Naive B cell (primary cell): ENCODE data around the gene ZSWIM7. TPM values are rescaled to one million over a fixed set of nuclear protein-coding genes. Genes with fewer than 3 reads are reported as not detected.

Experiments used
- ATAC-seq, 2 donors: fragments of 150-1000 bp; cut with Tn5 transposase; 2 replicates each; pipeline ENCODE4 v1.10.0; 2021; ENCODE audit warnings: low read depth in 2 of 2, mild to moderate bottlenecking in 2 of 2, moderate library complexity in 2 of 2
- DNase-seq: peaks from one replicate; pipeline ENCODE4 v3.0.0; 2022
- H3K27ac Mint-ChIP-seq, 6 donors: one replicate each; pipeline ENCODE4 v1.8.0; 2020 to 2022; ENCODE audit warnings: mild to moderate bottlenecking in 6 of 6, mixed read lengths in 6 of 6, moderate library complexity in 5 of 6, inconsistent platforms in 2 of 6
- H3K27me3 Mint-ChIP-seq, 3 donors: one replicate each; pipeline ENCODE4 v1.8.0; 2021 to 2022; ENCODE audit warnings: mixed read lengths in 3 of 3, mild to moderate bottlenecking in 1 of 3
- H3K36me3 Mint-ChIP-seq, 2 donors: one replicate each; pipeline ENCODE4 v1.8.0; 2020 to 2022; ENCODE audit warnings: mixed read lengths in 2 of 2, inconsistent platforms in 1 of 2, mild to moderate bottlenecking in 1 of 2
- H3K4me1 Mint-ChIP-seq, 3 donors: one replicate each; pipeline ENCODE4 v1.8.0; 2020 to 2022; ENCODE audit warnings: mixed read lengths in 3 of 3, inconsistent platforms in 1 of 3, mild to moderate bottlenecking in 1 of 3, moderate library complexity in 1 of 3
- H3K4me3 Mint-ChIP-seq, 8 donors: one replicate each; pipeline ENCODE4 v1.8.0; 2020 to 2022; ENCODE audit warnings: mild to moderate bottlenecking in 8 of 8, mixed read lengths in 8 of 8, moderate library complexity in 8 of 8, inconsistent platforms in 2 of 8
- H3K9me3 Mint-ChIP-seq, 7 donors: one replicate each; pipeline ENCODE4 v1.8.0; 2020 to 2022; ENCODE audit warnings: mixed read lengths in 7 of 7, mild to moderate bottlenecking in 5 of 7, inconsistent platforms in 2 of 7, moderate library complexity in 1 of 7
- polyA plus RNA-seq, 6 donors: library from polyadenylated mRNA; unstranded; fragments of 300-500 nt; fragmentation: Illumina TruSeq; gene quantifications; one replicate each; pipeline ENCODE4 v1.2.3, GENCODE V29; 2021; ENCODE audit warnings: low read depth in 6 of 6

The ZSWIM7 gene
- polyA plus RNA-seq, 6 donors from 2014 or later = 55.7 to 111 (median 82.1) TPM

DNA sequence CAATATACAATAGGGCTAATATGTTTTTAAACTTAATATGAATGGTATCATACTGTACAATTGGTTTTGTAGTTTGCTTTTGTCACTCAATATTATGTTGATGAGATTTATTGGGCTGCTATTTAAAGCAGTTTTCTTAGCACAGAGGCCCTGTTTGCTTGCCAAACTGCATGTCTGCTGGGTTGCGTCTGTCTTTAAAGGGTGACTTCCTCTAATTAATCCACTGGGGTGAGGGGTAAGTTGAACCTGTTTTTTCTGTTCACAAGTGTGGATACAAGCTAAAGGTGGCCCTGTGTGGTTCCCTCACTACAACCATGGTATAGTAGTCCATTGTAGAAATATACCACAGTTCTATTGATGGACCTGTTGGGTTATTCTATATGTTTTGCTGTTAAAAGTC is 19.8 kb upstream of the ZSWIM7 start:
- Mint-ChIP-seq H3K27me3 (no peaks in the 10 kb centered on the region), H3K9me3 (no peaks in the 10 kb centered on the region), H3K4me1 (peaks cover 0 to 5% (median 4%) of the 10 kb centered on the region in 3 donors), H3K27ac (no peak overlapping the region), H3K4me3 (no peak overlapping the region), H3K36me3 (peaks cover 0 to 12% of the 10 kb centered on the region in 2 donors)
- no peak for ATAC-seq
- no peak for DNase-seq

DNA sequence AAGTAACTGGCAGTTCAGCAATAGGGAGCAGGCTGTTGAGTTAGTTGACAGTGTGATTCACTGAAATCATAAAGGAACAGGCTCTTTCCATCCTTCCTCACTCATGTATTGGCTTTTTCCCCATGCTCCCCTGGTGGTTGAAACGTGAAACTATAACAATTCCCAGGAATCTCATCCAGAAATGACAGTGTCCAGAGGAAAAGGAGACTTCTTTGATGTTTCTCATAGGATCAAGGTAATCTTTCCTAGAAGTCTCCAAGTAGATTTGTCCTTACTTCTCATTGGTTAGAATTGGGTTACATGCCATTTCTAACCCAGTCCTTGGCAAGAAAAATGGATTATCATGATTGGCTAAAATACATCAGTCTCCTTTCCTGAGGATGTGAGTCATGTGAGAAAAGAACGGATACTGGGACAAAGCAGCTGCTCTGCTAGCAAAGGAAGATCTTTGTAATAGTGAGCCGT is 14.5 kb upstream of the ZSWIM7 start:
- no peak overlapping the region for H3K27ac Mint-ChIP-seq
- H3K36me3 Mint-ChIP-seq = peaks cover 1 to 5% of the 10 kb centered on the region in 2 donors
- ATAC-seq = no peak
- no peak overlapping the region for H3K4me3 Mint-ChIP-seq
- peaks cover 0 to 4% (median 3%) of the 10 kb centered on the region in 3 donors for H3K4me1 Mint-ChIP-seq
- no peak for DNase-seq
- no peaks in the 10 kb centered on the region for H3K9me3 Mint-ChIP-seq
- no peaks in the 10 kb centered on the region for H3K27me3 Mint-ChIP-seq

DNA sequence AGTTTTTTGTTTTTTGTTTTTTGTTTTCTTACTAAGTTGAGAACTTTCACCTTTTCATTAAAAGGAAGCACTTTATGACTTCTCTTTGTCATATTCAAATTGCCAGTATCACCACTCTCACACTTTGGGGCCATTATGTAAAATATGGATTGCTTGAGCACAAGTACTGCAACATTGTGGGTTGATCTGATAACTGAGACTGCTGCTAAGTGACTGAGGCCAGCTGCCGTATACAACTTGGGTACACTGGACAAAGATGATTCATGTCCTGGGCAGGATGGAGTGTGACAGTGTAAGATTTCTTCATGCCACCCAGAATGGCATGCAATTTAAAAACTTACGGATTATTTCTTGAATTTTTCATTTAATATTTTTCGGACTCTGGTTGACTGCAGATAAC is 7.9 kb upstream of the ZSWIM7 start:
- H3K4me3 Mint-ChIP-seq = no peak overlapping the region
- H3K27ac Mint-ChIP-seq = no peak overlapping the region
- peaks cover 14 to 24% of the 10 kb centered on the region in 2 donors for H3K36me3 Mint-ChIP-seq
- no peaks in the 10 kb centered on the region for H3K9me3 Mint-ChIP-seq
- ATAC-seq (no peak), DNase-seq (no peak)
- H3K27me3 Mint-ChIP-seq = no peaks in the 10 kb centered on the region
- peaks cover 0 to 6% (median 4%) of the 10 kb centered on the region in 3 donors for H3K4me1 Mint-ChIP-seq

DNA sequence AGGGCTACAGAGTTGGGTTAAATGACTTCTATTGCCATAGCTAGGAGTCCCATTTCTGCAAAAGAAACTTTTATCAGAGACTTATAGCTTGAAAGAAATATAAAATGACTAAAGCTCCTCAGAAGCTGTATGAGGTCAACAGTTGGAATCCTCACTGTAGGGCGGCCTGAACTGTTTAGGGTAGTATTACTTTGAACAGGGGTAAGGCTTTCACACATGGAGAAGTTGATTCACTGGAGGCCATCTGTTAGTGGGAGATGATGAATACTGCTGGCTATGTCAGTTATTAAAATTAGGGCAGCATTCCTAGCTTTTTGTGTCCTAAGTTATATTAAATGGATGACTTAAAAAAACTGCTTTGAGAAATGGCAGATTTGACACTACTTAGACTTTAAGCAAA is 6.1 kb upstream of the ZSWIM7 start:
- Mint-ChIP-seq H3K9me3 (no peaks in the 10 kb centered on the region), H3K27me3 (no peaks in the 10 kb centered on the region), H3K4me1 (peaks cover 16 to 22% (median 18%) of the 10 kb centered on the region in 3 donors), H3K27ac (no peak overlapping the region), H3K36me3 (peaks cover 19 to 34% of the 10 kb centered on the region in 2 donors), H3K4me3 (no peak overlapping the region)
- ATAC-seq (no peak), DNase-seq (no peak)

DNA sequence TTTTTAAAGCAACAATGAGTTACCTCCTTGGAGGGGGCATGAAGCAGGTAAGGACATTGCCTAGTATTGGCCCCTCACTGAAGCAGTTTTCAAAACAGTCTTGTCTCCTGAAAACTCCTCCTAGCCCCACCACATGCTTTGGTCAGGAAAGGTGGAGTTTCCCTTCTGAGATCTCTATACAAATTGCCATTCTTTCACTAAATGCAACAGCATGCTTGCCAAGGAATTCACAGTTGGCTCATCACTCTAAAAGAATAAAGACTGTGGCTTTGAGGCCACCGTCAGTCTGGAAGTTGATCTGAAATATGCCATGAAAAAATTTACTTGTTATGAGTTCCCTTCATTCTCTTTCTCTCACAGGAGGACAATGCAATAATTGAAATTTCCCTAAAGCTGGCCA is 4.3 kb upstream of the ZSWIM7 start:
- DNase-seq (no peak), ATAC-seq (no peak)
- Mint-ChIP-seq H3K4me1 (peaks cover 26 to 33% (median 27%) of the 10 kb centered on the region in 3 donors), H3K27me3 (no peaks in the 10 kb centered on the region), H3K4me3 (peak overlapping the region in 1 of 8 donors; percentile 36), H3K27ac (no peak overlapping the region), H3K36me3 (peaks cover 18 to 31% of the 10 kb centered on the region in 2 donors), H3K9me3 (no peaks in the 10 kb centered on the region)

DNA sequence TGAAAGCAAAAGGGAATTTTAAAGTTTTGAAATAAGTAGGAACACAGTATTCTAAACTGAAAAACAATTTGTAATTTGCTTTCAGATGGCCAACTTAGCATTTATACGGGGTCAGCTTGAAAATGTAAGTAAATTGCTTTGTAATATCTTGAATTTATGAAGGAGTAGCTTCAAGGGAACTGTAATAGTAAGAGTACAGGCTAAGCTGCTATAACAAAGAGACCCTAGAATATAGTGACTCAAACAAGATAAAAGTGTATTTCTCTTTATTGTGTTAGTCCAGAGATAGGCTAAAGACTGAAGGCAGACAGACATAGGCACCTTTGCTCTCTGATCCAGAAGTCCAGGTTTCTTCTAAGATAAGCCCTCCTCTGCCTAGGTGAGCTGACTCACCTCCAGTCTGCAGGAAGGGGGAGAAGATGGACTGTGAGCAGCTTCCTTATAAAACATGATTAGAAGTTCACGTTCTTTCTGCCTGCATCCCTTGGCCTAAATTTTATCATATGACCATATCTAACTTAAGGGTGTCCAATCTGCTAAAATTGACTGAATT is 3.3 kb upstream of the ZSWIM7 start:
- Mint-ChIP-seq H3K9me3 (no peaks in the 10 kb centered on the region), H3K27me3 (no peaks in the 10 kb centered on the region), H3K4me1 (peaks cover 27 to 36% (median 35%) of the 10 kb centered on the region in 3 donors), H3K36me3 (peaks cover 9 to 21% of the 10 kb centered on the region in 2 donors), H3K27ac (peak overlapping the region in 1 of 6 donors; percentile 54), H3K4me3 (peak overlapping the region in 1 of 8 donors; percentile 93)
- ATAC-seq (no peak), DNase-seq (no peak)

DNA sequence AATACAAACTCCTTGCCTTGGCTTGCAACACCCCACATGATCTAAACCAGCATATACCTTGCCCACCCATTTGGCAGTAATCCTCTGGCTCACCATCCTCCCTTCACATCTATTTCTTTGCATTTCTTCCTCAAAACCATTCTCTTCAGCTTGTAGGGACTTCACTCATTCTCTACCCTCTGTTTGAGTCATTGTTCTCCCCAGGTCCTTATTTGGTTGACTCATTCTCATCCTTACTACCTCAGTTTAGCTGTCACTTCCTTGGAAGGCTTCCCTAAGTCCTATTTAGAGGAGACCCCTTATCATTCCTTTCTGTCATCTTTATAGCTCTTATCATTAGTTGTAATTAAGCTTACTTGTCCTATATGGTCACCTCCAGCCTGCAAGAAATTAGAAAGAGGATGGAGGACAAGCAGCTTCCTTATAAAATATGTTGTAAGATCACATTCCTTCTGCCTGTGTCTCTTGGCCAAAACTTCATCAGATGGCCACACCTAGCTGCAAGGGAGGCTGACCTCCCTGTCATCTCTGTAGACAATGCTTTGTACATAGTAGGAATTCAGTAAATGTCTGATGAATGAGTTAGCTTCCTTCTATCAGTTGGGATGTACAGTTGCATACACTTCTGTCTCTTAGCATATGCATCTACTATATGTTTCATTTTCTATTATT is 1.9 kb upstream of the ZSWIM7 start:
- Mint-ChIP-seq H3K4me1 (peaks cover 31 to 44% (median 35%) of the 10 kb centered on the region in 3 donors), H3K4me3 (peak overlapping the region; percentile 77 to 95 (median 91)), H3K27me3 (no peaks in the 10 kb centered on the region), H3K9me3 (no peaks in the 10 kb centered on the region), H3K27ac (peak overlapping the region in 3 of 6 donors; percentile 13 to 94 (median 85)), H3K36me3 (peaks cover 7 to 15% of the 10 kb centered on the region in 2 donors)
- DNase-seq (no peak), ATAC-seq (no peak)

DNA sequence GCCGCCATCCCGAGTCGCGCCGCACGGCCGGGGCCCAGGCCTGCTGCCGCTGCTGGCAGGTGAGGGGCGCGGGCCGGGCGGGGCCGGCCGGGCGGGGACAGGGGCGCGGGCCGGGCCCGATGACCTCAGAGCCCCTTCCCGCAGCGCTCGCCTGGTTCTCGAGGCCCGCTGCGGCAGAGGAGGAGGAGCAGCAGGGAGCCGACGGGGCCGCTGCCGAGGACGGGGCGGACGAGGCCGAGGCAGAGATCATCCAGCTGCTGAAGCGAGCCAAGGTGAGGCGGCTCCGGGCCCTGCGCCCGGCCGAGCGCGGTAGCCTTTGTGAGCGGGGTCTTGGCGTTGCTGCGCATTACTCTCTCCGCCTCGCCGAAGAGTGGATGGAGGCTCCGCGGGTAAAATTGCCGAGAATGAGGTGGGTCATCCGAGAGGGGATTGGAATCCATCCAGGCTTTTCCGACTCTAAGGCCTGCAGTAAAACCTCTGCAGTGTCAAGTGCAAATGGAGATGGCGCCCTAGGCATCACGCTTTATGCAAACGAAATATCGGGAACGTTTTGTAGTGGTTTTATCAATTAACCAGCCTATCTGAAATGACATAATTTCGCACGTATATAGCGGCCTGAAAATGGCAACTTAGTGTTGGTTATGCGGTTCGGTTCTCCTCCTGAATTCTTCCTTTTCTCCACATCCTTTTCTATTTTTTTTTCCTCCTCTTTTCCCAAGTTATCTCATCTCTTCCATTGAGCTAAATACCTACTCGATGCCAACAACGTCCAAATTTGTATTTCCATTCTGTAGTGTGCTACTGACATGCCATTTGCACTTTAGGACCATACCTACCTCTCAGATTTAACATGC is 697 bp upstream of the ZSWIM7 start:
- no peaks in the 10 kb centered on the region for H3K9me3 Mint-ChIP-seq
- peaks cover 5 to 10% of the 10 kb centered on the region in 2 donors for H3K36me3 Mint-ChIP-seq
- no peak for DNase-seq
- ATAC-seq = peak; percentile 16 to 20
- peak overlapping the region; percentile 77 to 95 (median 91) for H3K4me3 Mint-ChIP-seq
- peak overlapping the region; percentile 88 to 94 (median 94) for H3K27ac Mint-ChIP-seq
- no peaks in the 10 kb centered on the region for H3K27me3 Mint-ChIP-seq
- H3K4me1 Mint-ChIP-seq = peaks cover 31 to 44% (median 35%) of the 10 kb centered on the region in 3 donors

DNA sequence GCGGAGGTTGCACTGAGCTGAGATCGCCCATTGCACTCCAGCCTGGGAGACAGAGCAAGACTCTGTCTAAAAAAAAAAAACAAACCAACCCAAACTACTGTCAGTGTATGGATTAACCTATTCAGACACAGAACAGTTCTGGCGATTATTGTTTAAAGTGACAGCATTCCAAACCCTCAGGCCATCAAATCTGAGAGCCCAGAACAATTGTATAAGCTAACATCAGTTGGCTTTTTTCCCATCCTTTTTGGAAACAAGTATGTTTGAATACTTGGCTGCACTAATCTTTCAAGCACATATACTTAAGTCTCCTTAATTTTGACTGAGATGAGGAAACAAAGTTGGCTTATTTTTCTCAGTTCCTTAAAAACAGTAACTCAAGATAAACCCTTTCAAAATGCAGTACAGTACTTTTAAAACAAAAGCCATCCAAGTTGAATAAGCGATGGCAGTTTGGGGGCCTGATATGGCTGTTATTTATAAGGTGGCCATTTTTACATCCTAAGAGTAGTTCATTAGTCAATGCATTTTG is 1.4 kb downstream of the ZSWIM7 start:
- Mint-ChIP-seq H3K4me1 (peaks cover 28 to 47% (median 35%) of the 10 kb centered on the region in 3 donors), H3K27me3 (no peaks in the 10 kb centered on the region), H3K27ac (peak overlapping the region; percentile 63 to 99 (median 84)), H3K4me3 (peak overlapping the region in 4 of 8 donors; percentile 13 to 95 (median 85)), H3K9me3 (no peaks in the 10 kb centered on the region), H3K36me3 (peaks cover 5 to 10% of the 10 kb centered on the region in 2 donors)
- no peak for ATAC-seq
- no peak for DNase-seq

DNA sequence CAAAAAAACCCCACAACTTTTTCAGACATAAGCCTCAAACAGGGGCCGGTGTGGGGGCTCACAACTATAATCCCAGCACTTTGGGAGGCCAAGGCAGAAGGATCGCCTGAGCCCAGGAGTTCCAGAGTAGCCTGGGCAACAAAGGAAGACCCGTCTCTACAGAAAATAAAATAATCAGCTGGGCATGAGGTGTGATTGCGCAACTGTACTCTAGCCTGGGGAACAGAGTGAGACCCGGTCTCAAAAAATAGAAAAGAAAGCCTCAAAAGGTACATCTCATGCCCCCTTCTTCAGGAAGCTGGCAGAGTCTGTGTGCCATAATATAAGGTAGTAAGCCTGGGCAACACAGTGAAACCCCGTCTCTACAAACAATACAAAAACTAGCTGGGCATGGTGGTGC is 3.2 kb downstream of the ZSWIM7 start:
- Mint-ChIP-seq H3K27me3 (no peaks in the 10 kb centered on the region), H3K4me3 (no peak overlapping the region), H3K27ac (peak overlapping the region in 2 of 6 donors; percentile 29 to 81), H3K36me3 (no peaks in the 10 kb centered on the region), H3K4me1 (peaks cover 20 to 38% (median 25%) of the 10 kb centered on the region in 3 donors), H3K9me3 (no peaks in the 10 kb centered on the region)
- DNase-seq = no peak
- no peak for ATAC-seq

DNA sequence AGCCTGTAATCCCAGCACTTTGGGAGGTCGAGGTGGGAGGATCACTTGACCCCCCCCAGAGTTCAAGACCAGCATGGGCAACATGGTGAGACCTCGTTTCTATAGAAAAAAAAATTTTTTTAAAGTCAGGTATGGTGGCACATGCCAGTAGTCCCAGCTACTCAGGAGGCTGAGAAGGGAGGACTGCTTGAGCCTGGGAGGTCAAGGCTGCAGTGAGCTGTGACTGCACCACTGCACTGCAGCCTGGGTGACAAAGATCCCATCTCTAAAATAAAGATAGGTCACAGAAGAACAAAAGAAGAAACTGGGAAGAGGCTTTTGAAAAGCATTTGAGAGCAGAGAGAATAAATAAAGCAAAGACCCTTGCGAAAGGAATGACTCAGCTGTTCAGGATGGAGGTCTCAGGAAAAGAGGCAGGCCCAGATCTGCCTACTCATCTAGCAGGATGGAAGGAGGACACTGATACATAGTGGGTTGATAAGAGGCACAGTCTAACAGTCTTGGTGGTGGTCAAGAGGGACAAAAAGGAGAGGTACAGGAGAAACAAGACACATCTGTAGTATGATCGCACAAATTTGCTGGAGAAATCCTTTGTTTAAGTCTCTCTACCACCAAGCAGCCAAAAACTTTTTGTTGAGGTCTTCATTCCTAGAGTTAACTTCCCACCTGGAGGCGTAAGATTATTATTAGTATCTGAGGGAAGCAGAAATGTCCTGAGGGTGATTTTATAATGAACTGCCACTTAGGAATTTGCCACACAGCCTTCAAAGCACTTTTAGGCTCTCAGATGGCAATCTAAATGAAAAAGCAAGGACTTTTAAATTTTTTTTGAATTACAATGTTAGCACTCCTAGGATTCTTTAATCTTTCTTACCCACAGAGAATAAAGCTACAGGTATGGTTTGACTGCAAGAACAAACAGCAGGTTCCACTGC is 17.6 kb downstream of the ZSWIM7 start:
- Mint-ChIP-seq H3K36me3 (peaks cover 13 to 21% of the 10 kb centered on the region in 2 donors), H3K9me3 (no peaks in the 10 kb centered on the region), H3K4me1 (peaks cover 10 to 12% (median 12%) of the 10 kb centered on the region in 3 donors), H3K27me3 (no peaks in the 10 kb centered on the region), H3K27ac (peak overlapping the region in 4 of 6 donors; percentile 7 to 77 (median 58)), H3K4me3 (no peak overlapping the region)
- ATAC-seq (no peak), DNase-seq (no peak)

DNA sequence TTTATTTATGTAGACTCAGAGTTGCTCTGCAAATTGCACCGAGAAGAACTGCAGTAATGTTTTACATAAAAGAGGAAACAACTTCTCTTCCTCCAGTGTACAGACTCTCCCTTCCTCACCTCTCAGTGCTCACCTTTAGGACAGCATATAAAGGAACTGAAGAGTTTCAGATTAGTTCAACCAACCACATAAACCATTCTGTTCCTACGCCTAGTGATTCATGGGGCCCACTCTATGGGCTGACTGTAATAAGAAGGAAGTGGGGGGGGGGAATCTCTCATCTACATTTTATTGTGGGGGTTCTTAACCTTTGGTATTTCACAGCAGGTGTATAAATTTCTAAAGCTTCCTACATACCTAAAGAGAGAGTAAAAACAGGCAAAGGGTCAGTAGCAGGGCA is 18.3 kb downstream of the ZSWIM7 start:
- DNase-seq = no peak
- Mint-ChIP-seq H3K27ac (peak overlapping the region in 3 of 6 donors; percentile 6 to 51 (median 7)), H3K4me1 (peaks cover 10 to 12% (median 12%) of the 10 kb centered on the region in 3 donors)

More for the DNA sequence above, 18.3 kb downstream of the ZSWIM7 start:
- Mint-ChIP-seq H3K9me3 (no peaks in the 10 kb centered on the region), H3K36me3 (peaks cover 18 to 19% of the 10 kb centered on the region in 2 donors), H3K27me3 (no peaks in the 10 kb centered on the region), H3K4me3 (no peak overlapping the region)
- ATAC-seq = peak; percentile 47 to 75
